SU-DHL-6 (cell line): ENCODE measurements around the gene ITGB1BP2.
A peak's percentile ranks its signal among the peaks of the same experiment; 100 is the strongest.

Experiments
- H2AFZ ChIP-seq: fragments of 200-600 bp; sonication (generic); 2 replicates; pipeline ENCODE4 v1.6.1; 2014; ENCODE audit warnings: low read depth, mild to moderate bottlenecking, moderate library complexity, mixed read lengths, antibody characterized with exemption, low read length; ENCODE audit not compliant: severe bottlenecking
- H3F3A ChIP-seq: fragments of 200-600 bp; shearing (Covaris generic); 2 replicates; pipeline ENCODE4 v1.6.0; 2016; ENCODE audit warnings: antibody characterized with exemption, mild to moderate bottlenecking; ENCODE audit not compliant: insufficient read depth
- H3K27ac ChIP-seq: fragments of 200-600 bp; sonication (generic); 2 replicates; pipeline ENCODE4 v1.5.1; 2016; ENCODE audit warnings: low read depth, mild to moderate bottlenecking, low read length, moderate library complexity, mixed read lengths
- H3K27me3 ChIP-seq: fragments of 200-600 bp; sonication (generic), shearing (Covaris generic); 2 replicates; pipeline ENCODE4 v1.6.0; 2014; ENCODE audit warnings: mild to moderate bottlenecking, low read length
- H3K36me3 ChIP-seq: fragments of 200-600 bp; sonication (generic); 2 replicates; pipeline ENCODE4 v1.6.1; 2014; ENCODE audit warnings: mild to moderate bottlenecking, low read length, mixed read lengths
- H3K4me2 ChIP-seq: fragments of 300-600, 200-600 bp; shearing (Covaris generic), sonication (generic); 2 replicates; pipeline ENCODE4 v1.6.0; 2014; ENCODE audit warnings: low read length, low read depth, mild to moderate bottlenecking; ENCODE audit not compliant: poor library complexity, severe bottlenecking
- H3K4me3 ChIP-seq: fragments of 200-600 bp; sonication (generic); 2 replicates; pipeline ENCODE4 v1.5.1; 2014; ENCODE audit warnings: antibody characterized with exemption, low read length, mild to moderate bottlenecking, mixed read lengths; ENCODE audit not compliant: insufficient read depth, poor library complexity, severe bottlenecking
- H3K79me2 ChIP-seq: fragments of 200-600 bp; sonication (generic); 2 replicates; pipeline ENCODE4 v1.6.1; 2014; ENCODE audit warnings: mild to moderate bottlenecking, low read length, moderate library complexity; ENCODE audit not compliant: insufficient read depth
- H3K9ac ChIP-seq: fragments of 200-600 bp; sonication (generic); 2 replicates; pipeline ENCODE4 v1.7.0; 2014; ENCODE audit warnings: mild to moderate bottlenecking, low read length
- H3K9me2 ChIP-seq: fragments of 200-600 bp; sonication (generic); replicated peaks from 2 replicates; pipeline ENCODE4 v1.6.1; 2014; ENCODE audit warnings: low read length; ENCODE audit not compliant: insufficient read depth
- H3K9me3 ChIP-seq: fragments of 200-600 bp; sonication (generic); 2 replicates; pipeline ENCODE4 v1.6.1; 2014; ENCODE audit warnings: low read length, mixed read lengths; ENCODE audit not compliant: insufficient read depth
- H4K20me1 ChIP-seq: fragments of 200-600 bp; sonication (generic); 2 replicates; pipeline ENCODE4 v1.6.1; 2014; ENCODE audit warnings: low read depth, mild to moderate bottlenecking, antibody characterized with exemption, low read length, moderate library complexity, mixed read lengths
- CTCF ChIP-seq: fragments of 200-600 bp; sonication (generic); IDR thresholded peaks from one replicate; pipeline ENCODE4 v1.5.1; 2017; ENCODE audit warnings: antibody characterized with exemption, mild to moderate bottlenecking, low read length, moderate library complexity; ENCODE audit not compliant: insufficient read depth, poor library complexity, severe bottlenecking
- EZH2phosphoT487 ChIP-seq: fragments of 200-600 bp; sonication (generic), shearing (Covaris generic); conservative IDR thresholded peaks from 2 replicates; pipeline ENCODE4 v1.6.1; 2018; ENCODE audit warnings: mild to moderate bottlenecking, antibody characterized with exemption, low read length, moderate library complexity, mixed read lengths

The ITGB1BP2 gene

GRCh38 chrX:71301195-71301924, at the start of gene ITGB1BP2:
Gene ITGB1BP2, plus strand, starts transcription at chrX:71301750. Its CDS starts 57 bp downstream, at chrX:71301807.
- Histone ChIP-seq H3K27ac (no peak within 1 kb of the TSS), H4K20me1 (no peaks in the 10 kb centered on the region), H3K27me3 (no peaks in the 10 kb centered on the region), H3K4me3 (no peak within 1 kb of the TSS), H3K9ac (no peak within 1 kb of the TSS), H3K4me2 (no peak within 1 kb of the TSS), H3F3A (0 out of 2 replicates have a peak, but pooled peaks cover 3% of the 10 kb centered on the region), H3K9me3 (no peaks in the 10 kb centered on the region), H2AFZ (no peak within 1 kb of the TSS), H3K79me2 (no peaks in the 10 kb centered on the region), H3K36me3 (0 out of 2 replicates have a peak, but pooled peaks cover 2% of the 10 kb centered on the region), H3K9me2 (no peaks in the 10 kb centered on the region)
- no peak for TF ChIP-seq CTCF
- no peak for TF ChIP-seq EZH2phosphoT487

DNA sequence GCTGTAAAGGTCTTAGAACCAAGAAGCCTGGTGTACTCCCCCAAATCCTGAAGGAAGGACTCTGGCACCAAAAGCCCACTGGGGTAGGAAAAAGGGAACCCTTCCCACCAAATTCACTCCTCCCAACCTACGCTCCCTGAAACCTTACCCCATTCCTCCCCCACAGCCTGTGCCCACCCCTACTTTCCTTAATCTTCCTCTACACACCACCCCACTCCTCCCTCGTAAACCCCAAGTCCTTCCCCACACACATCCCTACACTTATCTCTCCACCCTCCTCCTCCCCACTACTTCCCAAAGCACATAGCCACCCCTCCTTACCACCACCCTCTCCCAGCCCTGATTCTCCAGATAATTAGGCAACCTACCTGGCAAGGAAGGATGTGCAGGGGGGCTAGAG, 49.3 kb upstream of the ITGB1BP2 start:
- TF ChIP-seq CTCF (no peak), EZH2phosphoT487 (no peak)
- H3F3A ChIP-seq = no peaks in the 10 kb centered on the region
- H2AFZ ChIP-seq = no peak overlapping the region
- H3K4me3 ChIP-seq = no peak overlapping the region
- H4K20me1 ChIP-seq = no peaks in the 10 kb centered on the region
- no peaks in the 10 kb centered on the region for H3K9me2 ChIP-seq
- peaks cover 23% of the 10 kb centered on the region for H3K79me2 ChIP-seq
- H3K9me3 ChIP-seq = no peaks in the 10 kb centered on the region
- H3K9ac ChIP-seq = peak overlapping the region; percentile 87
- no peaks in the 10 kb centered on the region for H3K27me3 ChIP-seq
- H3K36me3 ChIP-seq = no peaks in the 10 kb centered on the region
- H3K27ac ChIP-seq = no peak overlapping the region
- peak overlapping the region; percentile 67 for H3K4me2 ChIP-seq

DNA sequence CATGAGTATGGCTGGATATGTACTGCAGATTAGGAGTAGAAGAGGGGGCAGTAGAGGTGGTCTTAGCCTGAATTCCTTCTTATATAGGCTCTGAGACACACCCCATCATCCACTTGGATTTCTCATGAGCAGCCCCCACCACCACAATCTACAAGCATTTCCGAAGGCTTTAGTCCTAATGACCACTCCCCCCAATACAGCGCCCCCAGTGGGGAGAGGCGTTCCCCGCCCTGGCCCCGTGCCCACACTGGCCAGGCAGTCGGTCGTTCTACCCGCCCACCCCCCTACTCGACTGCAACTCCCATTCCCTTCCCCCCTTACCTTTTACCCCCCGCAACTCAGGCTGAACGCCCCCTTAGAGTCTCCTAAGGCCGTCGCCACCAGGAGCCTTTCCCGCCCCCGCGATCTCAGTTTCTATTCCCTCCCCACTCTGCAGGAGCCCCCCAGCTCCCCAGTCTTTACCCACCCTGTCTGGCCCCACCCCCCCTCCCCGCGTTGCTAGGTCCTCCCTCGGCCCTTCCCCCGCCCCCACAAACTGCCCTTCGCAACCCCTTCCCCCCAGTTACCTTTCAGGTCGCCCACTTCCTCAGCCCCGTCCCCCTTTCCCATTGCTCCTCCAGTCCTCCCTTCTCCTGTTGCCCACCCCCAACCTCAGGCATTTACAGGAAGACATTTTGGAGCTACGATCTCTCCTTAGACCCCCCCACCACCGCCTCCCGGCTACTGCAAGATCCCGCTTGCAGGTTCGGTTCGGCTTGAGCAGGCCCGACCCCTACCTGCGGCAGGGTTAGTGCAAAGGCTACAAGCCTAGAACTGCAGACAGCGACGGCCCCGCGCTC, 48.1 kb upstream of the ITGB1BP2 start:
- Histone ChIP-seq H3K36me3 (no peaks in the 10 kb centered on the region), H3K79me2 (peaks cover 23% of the 10 kb centered on the region), H4K20me1 (no peaks in the 10 kb centered on the region), H3K27ac (peak overlapping the region; percentile 74), H3K4me3 (peak overlapping the region; percentile 90), H3K4me2 (peak overlapping the region; percentile 67), H3K9ac (peak overlapping the region; percentile 87), H3F3A (no peaks in the 10 kb centered on the region), H3K9me3 (no peaks in the 10 kb centered on the region), H2AFZ (no peak overlapping the region), H3K9me2 (no peaks in the 10 kb centered on the region), H3K27me3 (no peaks in the 10 kb centered on the region)
- peak; percentile 15 for TF ChIP-seq CTCF
- no peak for TF ChIP-seq EZH2phosphoT487
